Suppressor macrophage (primary cell): ENCODE results near the gene SIT1.
"Not testable (repeated sequence)": the region's sequence is repeated elsewhere in the genome, so short reads cannot be mapped to it uniquely, and the experiment has no call there.

Experiments
- DNase-seq, 4 experiments: peaks; one replicate each; pipeline ENCODE4 v3.0.0-alpha.2; 2020 to 2022

Gene SIT1

DNA sequence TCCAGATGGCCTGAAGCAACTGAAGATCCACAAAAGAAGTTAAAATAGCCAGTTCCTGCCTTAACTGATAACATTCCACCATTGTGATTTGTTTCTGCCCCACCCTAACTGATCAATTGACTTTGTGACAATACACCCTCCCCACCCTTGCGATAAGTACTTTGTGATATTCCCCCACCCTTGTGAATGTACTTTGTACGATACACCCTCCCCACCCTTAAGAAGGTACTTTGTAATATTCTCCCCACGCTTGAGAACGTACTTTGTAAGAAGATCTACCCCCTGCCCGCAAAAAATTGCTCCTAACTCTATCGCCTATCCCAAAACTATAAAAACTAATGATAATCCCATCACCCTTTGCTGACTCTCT is 13.9 kb downstream of the SIT1 start:
- DNase-seq = not testable (repeated sequence)

DNA sequence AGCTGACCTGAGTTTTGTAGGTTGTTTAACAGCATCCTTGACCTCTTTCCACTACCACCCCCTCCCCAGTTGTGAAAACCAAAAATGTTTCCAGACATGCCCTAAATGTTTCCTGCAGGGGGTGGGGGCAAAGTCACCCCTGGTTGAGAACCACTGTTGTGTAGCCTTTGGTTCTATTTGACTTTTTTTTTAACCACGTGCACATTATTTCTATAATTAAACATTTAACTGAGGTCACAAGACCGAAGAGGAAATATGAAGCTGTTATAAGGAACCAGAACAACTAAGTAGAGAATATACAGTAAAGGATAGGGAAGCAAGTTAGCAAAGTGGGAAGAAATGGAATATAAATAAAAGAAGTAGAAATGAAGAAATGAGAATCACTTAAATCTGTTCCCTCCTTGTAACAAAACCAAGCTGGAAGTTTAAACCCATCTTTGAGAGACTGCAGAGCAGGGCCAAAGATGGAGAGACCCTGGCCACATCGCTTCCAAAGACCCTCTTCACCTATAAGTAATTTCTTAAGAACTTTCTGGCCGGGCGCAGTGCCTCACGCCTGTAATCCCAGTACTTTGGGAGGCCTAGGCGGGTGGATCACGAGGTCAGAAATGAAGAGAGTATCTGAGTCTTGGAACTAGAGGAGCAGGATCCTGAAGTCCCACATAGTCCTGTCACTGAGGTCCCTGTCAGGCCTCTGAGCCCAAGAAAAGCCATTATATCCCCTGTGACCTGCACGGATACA is 14.4 kb downstream of the SIT1 start:
- peak in 3 of 4 experiments; percentile 49 to 88 (median 87) for DNase-seq

DNA sequence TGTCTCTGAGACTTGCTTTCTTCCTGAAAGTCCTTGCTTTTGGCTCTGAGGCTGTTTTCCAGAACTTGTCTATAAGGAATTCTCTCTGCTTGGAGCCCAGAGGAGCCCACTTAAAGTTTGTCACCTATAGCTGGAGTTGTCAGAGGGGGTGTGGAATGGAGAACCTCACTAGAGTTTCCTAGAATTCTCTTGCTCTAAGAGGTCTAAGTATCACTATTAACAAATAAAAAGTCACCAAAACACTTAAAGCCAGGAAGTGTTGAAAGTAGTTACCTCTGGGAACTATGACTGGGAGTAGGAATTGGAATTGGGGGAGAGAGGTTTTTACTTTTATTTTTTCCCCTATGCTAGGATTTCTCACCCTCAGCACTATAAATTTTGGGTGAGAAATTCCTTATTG is 15.0 kb downstream of the SIT1 start:
- DNase-seq = peak in 2 of 4 experiments; percentile 20 to 36

DNA sequence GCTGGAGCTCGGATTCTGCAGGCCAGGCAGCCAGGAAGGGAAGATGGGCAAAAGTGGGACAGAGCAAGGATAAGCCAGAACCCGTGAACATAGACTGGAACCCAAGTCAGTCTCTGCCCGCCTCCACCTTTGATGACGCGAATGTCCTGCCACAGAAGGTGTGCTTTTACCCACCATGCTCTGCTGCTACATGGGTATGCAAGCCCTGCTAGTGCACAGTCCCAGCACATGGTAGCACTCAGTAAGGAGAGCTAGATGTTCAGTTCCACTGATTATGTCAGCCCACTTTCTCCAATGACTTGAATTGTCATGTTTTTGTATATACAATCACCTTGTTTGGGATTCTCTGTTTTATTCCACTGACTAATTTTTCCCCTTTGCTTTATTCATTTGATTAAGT is 21.1 kb downstream of the SIT1 start:
- DNase-seq = no peak

DNA sequence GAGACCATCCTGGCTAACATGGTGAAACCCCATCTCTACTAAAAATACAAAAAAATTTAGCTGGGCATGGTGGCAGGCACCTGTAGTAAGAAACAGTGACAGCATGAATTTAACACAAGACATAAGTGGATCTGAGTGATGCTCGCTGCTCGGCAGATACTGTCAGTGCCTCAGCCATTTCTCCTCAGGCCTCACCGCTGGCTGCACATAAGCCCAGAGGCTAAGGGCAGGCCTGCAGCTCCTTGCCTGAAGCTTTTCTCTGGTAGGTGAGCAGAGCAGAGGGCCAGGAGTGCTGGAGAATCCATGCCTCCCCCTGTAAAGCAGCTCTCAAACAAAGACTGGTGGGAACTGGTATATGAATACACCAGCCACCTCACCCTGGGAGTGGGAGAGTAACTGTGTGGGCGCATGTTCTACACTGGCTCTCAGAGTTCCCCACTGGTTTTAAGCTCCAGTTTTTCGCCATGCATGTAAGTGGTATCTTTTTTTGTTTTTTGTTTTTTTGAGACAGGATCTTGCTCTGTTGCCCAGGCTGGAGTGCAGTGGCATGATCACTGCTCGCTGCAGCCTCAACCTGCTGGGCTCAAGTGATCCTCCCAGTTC is 22.2 kb downstream of the SIT1 start:
- DNase-seq = peak in 3 of 4 experiments; percentile 49 to 59 (median 56)

DNA sequence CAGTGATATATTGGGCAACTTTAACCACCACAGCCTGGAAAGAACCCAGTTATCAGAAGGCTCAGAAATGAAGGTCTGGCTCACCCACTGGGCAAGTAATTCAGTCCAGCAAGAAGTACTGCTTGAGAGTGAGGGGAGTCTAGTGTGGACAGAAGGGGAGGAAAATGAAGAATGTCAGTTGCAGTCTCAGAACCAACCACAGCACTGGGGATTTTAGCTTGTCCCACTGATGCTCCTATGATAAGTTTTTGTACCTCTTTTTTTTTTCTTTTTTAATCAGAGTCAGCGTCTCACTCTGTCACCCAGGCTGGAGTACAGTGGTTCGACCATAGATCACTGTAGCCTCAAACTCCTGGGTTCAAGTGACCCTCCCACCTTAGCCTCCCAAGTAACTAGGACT is 23.2 kb downstream of the SIT1 start:
- no peak for DNase-seq

DNA sequence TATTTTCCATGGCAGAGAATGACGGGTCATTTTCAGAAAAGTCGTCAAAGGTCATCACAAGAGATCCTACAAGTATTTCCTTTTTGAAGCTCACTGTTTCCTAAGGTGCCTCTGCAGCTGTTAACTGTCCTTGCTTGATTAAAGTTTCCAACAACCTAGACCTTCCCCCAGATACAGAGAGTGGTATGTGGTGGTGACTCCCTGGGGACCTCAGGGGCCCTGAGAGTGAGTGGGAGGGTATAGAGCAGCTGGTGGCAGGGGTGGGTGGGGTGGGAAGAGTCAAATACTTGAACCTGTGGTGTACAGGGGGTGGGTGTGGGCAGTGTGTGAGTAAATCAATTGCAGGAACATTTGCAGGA is 31.0 kb downstream of the SIT1 start:
- no peak for DNase-seq

DNA sequence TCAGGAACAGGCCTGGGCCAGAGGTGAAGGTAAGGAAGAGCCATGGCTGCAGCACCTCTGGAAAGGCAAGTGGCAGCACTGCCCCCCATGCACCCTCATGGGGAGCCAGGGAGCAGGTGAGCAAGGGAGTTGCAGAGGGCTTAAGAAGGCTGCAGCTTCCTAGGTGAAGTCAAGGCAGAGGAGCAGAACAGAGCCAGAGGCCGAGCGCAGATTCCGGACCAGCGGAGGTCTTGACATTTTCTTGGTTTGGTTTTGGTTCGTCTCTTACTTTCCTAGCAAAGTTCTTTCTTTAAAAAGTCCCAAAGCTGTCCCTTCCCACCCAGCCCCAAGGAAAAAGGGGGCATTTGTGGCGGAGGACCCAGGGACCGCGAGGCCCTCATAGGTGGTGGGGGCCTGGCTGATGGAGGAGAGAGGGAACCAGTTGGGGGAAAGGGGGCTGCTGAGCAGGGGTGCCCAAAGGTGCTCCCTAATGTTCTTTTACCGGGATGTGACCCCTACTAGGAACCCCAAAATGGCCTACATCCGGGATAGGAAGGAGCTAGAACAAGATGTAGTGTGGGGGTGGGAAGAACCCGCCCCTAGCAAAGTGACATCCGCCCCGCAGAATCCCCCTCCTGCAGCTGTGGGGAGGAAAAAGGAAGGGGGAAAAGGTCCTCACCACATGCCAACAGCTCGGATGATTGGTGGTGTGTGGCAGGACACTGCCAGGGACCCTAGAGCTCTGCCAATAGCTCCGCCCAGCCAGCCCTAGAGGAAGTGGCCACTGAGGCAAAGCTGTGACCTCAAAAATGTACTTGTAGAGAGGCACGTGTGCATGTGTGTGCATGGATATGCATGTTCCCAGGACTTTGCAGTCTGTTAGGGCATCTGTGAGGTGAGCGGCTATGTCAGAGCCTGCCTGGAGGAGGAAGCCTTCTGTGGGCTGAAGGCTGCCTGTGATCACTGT is 31.6 kb downstream of the SIT1 start:
- DNase-seq = peak; percentile 67 to 95 (median 84)

DNA sequence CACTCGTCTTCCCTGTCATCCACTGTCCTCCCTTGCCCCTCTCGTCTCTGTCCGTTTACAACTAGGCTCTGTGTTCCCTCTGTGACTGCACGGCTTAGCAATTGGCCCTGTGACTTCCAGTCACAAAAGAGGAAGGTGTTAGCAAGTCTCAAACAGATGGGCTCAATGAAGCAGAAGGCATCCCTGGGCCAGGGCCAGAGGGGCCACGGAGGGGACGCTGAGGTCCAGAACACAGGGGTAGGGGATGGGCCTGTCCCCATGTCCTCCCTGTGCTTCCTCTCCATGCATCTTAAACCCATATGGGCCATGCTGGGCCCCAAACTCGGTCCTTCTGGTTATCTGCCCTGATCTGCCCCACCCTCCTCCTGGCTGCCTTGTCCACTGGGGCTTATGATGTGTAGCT is 32.4 kb downstream of the SIT1 start, which contains the start of gene CD72:
TSS of gene CD72 (minus strand) at position 89 of the 403 bp plus-strand sequence. CDS start 110 bp downstream, outside the sequence.
- peak; percentile 65 to 83 (median 80) for DNase-seq

DNA sequence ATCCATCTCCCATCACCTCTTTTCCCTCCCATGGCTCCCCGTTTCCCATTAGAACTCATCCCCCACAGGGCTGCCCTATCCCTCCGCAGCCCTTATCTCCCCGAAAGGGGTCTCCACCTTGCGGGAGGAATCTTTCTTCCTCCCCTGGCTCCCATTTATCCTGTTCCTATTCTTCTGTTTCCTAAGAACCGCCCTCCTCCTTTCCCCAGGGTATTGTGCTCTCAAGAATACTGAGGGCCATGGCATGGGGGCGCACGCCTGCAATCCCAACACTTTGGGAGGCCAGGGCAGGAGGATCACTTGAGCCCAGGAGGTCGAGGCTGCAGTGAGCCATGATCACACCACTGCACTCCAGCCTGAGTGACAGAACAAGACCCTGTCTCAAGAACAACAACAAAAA is 33.2 kb downstream of the SIT1 start:
- no peak for DNase-seq

DNA sequence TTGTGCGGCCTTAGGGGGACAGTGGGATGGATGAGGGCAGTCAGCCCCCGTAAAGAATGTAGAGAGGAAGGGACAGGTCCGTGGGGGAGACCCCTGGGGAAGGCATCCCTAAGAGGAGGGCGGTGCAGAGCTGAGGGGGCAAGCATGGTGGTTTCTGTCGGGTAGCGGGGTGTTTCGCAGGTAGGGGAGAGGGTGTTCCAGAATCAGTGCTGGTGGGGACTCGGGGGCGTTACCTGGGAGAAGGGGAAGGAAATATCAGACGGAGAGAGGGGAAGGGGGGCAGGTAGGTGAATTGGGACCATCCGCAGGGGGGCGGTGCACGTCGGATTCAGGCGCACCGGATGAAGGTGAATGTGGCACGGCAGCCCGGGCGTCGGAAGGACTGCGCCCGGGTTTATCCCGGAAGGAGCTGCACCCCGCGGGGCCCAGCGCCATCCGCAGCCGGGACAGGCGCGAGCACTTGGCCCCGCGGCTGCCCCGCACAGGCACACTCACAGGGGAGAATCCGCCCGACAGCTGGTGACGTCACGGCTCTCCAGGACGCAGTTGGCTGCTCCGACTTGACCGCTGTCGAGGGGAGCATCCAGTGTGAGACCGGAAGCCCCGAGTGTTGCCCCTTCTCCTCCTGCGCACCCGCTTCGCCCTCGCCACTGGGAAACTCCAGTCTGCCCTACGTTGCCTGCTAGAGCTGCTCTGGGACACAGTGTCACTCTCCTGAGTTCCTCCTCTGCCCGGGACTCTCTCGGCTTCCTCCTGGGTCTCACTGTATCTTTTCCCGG is 33.9 kb downstream of the SIT1 start:
- peak; percentile 59 to 82 (median 74) for DNase-seq

DNA sequence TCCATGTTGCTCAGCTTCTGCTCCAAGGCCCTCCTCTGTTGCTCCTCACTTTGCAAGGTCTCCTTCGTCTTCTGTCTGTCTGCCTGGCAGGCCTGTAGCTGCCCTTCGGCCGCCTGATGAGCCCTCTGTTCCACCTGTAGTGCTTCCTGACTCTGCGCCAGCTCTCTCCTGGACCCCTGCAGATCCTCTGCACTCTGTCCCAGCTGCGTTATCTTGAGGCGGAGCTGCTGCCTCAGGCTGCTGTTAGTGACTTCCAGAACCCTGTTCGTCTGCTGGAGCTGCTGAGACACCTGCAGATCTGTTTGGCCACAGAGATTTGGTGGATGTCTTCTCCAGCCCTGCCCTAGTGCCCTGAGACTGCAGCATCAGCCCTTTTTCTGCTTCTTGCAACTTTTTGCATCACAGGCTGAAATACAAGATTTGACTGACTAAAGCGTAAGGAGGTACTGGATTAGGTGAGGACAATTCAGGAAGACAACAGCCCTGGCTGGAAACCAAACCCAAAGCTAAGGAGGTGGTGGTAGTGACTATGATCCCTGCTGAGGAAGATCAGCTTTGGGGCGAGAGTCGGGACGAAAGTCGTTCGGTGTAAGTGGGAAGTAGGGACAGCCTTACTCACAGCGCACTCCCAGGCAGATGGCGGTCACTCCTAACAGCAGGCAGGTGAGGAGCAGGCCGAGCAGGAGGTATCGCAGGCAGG is 34.6 kb downstream of the SIT1 start:
- DNase-seq = no peak

DNA sequence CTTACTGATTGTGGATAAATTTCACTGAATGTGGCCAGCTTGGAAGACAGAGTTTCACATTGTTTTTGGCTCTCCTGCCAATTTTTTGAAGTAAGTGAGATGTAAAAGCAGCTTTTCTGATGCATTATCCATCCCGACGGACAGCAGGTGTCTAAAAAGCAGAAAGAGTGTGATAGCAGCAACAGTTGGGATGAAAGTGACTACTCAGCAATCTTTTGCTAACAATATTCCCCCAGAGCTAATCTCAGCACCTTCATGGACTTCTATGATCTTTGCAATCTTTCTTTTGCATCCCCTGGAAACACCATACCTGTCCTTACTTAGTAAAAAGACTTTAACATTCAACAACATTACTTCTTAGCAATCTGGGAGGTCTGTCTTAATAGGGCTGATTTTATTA is 37.9 kb downstream of the SIT1 start:
- DNase-seq = no peak

DNA sequence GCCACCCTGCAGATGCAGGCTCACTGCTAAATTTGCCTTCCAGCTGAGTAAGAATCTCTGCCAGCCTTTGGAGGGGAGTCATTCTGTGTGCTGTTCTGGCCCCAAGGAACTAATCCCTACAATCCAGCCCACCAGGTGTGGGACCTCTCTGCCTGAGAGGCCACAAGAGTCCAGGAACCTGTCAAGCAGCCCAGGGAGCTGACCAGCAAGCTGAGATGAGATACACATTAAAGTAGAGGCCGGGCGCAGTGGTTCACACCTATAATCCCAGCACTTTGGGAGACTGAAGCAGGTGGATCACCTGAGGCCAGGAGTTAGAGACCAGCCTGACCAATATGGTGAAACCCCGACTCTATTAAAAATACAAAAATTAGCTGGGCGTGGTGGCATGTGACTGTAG is 38.7 kb downstream of the SIT1 start:
- not testable (repeated sequence) for DNase-seq

DNA sequence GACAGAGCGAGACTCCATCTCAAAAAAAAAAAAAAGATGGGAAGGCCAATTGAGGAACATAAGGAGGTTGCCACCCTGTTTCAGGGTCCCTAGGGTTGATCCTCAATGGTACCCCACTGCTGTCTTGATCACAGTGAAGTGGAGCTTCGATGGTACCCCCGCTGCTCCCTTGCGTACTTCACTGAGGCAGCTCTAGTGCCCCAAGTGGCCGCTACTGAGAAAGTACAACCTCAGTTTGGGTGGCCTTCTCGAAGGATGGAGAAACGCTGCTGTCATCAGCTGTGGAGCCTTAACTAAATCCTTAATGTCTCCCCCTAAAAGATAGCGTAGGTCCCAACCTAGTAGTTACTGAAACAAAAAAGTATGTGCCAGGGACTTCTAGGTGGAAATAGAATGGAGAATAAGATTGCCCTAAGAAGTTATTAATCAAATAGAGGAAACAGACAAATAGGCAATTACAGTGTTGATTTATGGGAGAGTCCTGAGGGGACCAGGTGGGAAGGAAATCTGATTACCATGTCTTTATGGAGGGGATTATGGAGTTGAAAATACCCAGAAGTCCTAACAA is 39.4 kb downstream of the SIT1 start:
- peak; percentile 48 to 76 (median 74) for DNase-seq

DNA sequence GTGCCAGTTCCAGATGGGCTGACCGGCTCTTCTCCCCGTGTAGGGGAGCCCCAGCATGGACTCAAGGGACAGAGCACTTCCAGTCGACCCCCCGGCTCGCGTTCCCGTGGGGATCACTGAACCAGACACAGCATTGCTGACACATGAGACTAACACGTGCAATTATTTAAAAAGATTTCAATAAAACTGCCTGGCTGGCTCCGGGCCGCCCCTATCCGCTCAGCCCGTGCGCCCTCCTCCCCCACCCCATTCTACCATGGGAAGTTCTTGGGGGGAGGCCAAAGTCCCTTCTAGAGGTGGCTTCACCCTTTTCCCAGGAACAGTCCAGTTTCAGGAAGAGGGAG is 40.9 kb downstream of the SIT1 start:
- no peak for DNase-seq

DNA sequence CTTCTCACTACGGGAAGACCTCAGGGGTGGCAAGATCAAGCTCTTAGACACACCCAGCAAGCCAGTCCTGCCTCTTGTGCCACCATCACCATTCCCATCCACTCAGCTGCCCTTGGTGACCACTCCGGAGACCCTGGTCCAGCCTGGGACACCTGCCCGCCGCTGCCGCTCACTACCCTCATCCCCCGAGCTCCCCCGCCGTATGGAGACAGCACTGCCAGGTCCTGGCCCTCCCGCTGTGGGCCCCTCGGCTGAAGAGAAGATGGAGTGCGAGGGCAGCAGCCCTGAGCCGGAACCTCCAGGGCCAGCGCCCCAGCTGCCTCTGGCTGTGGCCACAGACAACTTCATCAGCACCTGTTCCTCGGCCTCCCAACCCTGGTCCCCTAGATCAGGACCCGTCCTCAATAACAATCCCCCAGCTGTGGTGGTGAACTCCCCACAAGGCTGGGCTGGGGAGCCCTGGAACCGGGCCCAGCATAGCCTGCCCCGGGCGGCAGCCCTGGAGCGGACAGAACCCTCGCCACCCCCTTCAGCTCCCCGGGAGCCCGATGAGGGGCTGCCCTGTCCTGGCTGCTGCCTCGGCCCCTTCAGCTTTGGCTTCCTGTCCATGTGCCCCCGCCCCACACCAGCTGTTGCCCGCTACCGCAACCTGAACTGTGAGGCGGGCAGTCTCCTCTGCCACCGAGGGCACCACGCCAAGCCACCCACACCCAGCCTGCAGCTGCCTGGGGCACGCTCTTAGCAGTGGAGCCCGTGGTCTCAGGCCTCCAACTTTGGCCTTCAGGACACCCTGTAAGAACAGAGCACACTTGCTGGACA is 41.5 kb downstream of the SIT1 start:
- no peak for DNase-seq

DNA sequence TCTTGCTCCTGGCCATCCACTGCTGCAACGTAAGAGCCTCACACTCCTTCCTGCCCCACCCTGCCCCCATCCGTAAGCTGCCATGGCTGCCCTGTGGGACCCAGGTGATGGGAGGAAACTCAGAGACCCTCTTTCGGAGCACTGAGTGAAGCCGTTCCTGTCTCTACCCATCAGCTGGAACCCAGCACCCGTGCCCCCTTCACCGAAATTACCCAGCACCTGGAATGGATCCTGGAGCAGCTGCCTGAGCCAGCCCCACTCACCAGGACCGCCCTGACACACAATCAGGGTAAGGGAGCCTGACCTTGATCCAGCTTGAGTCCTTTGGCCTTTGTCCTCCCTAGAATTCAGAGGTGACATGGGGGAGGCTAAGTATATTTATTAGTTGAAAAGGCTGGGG is 42.5 kb downstream of the SIT1 start:
- no peak for DNase-seq

DNA sequence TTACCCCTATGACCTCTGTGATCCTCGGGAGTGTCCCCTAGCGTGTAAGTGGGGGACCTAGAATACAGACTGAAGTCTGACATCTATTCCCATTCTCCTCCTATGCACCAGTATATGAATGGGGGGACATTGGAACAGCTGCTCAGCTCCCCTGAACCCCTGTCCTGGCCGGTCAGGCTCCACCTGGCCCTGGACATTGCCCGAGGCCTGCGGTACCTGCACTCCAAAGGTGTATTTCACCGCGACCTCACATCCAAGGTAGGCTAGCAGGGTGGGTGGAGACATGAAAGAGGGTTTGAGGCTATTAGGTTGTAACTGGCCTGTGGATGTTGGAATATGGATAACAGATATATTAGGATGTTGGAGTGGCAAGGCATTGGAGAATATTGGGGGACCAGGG is 44.0 kb downstream of the SIT1 start:
- DNase-seq = no peak

DNA sequence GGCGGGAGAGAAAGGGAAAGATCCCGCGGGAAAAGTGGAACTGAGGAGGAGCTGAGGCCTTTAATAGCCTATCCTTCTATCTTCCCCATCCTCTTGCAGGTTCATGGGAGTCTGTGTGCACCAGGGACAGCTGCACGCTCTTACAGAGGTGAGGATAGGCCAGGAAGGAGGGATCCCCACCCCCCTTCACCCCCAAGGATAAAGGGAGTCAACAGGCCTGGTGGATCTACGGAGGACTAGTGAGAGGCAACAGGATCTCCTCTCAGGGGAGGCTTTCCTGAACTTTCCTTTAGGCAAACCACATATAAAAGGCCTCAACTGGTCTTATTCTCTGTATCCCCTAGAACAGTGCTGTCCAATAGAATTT is 44.6 kb downstream of the SIT1 start:
- DNase-seq = no peak
